GM18505 (cell line): Measurements from ENCODE around the gene USO1.
"Not testable (repeated sequence)": the region's sequence is repeated elsewhere in the genome, so short reads cannot be mapped to it uniquely, and the experiment has no call there.

Experiments used
- ATAC-seq: cut with Tn5 transposase; IDR thresholded peaks from one replicate; pipeline ENCODE4 v1.9.1; 2021; ENCODE audit not compliant: unreplicated experiment
- POLR2A ChIP-seq: IDR thresholded peaks from 4 replicates; pipeline ENCODE4 v1.6.1; 2011; ENCODE audit warnings: borderline replicate concordance; ENCODE audit not compliant: insufficient read depth, insufficient read length; ENCODE audit errors: extremely low read depth

Gene USO1

GRCh38 chr4:75724867-75725724 lies 719 bp downstream of the USO1 start:
- peak; percentile 48 for ATAC-seq
- TF ChIP-seq POLR2A, result no peak

GRCh38 chr4:75725942-75726538 lies 1.7 kb downstream of the USO1 start:
- not testable (repeated sequence) for ATAC-seq

- ATAC-seq, result no peak
- TF ChIP-seq POLR2A, result no peak
Measured at GRCh38 chr4:75726577-75726976, 2.2 kb downstream of the USO1 start.

- no peak for ATAC-seq
- TF ChIP-seq POLR2A, result no peak
Measured at GRCh38 chr4:75727073-75727472, 2.7 kb downstream of the USO1 start.

GRCh38 chr4:75729836-75730235 lies 5.5 kb downstream of the USO1 start:
- no peak for ATAC-seq
- no peak for TF ChIP-seq POLR2A

GRCh38 chr4:75733369-75733768 lies 9.0 kb downstream of the USO1 start:
- no peak for TF ChIP-seq POLR2A
- no peak for ATAC-seq

GRCh38 chr4:75735525-75735924 lies 11.1 kb downstream of the USO1 start:
- ATAC-seq, result no peak
- TF ChIP-seq POLR2A, result no peak

- ATAC-seq, result no peak
- no peak for TF ChIP-seq POLR2A
Measured at GRCh38 chr4:75736862-75737261, 12.5 kb downstream of the USO1 start.

GRCh38 chr4:75737398-75737797 lies 13.0 kb downstream of the USO1 start:
- no peak for ATAC-seq
- TF ChIP-seq POLR2A, result no peak

GRCh38 chr4:75741027-75741426 lies 16.6 kb downstream of the USO1 start:
- no peak for ATAC-seq
- no peak for TF ChIP-seq POLR2A

GRCh38 chr4:75742451-75742850 lies 18.1 kb downstream of the USO1 start:
- ATAC-seq, result no peak
- TF ChIP-seq POLR2A, result no peak

GRCh38 chr4:75745161-75745560 lies 20.8 kb downstream of the USO1 start:
- TF ChIP-seq POLR2A, result no peak
- no peak for ATAC-seq

GRCh38 chr4:75745721-75746199 lies 21.4 kb downstream of the USO1 start:
- no peak for TF ChIP-seq POLR2A
- no peak for ATAC-seq

- no peak for TF ChIP-seq POLR2A
- ATAC-seq, result no peak
Measured at GRCh38 chr4:75752637-75753036, 28.3 kb downstream of the USO1 start.

GRCh38 chr4:75769036-75769435 lies 44.7 kb downstream of the USO1 start:
- ATAC-seq, result no peak
- no peak for TF ChIP-seq POLR2A

- ATAC-seq, result no peak
- no peak for TF ChIP-seq POLR2A
Measured at GRCh38 chr4:75771607-75772006, 47.2 kb downstream of the USO1 start.
